Osteoblast (primary cell): ENCODE data around the gene ATP2C1. TPM values are rescaled to one million over a fixed set of nuclear protein-coding genes. Genes with fewer than 3 reads are reported as not detected.

ENCODE experiments used
- DNase-seq: peaks from one replicate; pipeline ENCODE4 v3.0.0; 2011; ENCODE audit warnings: low spot score, mixed read lengths; ENCODE audit not compliant: insufficient read length; ENCODE audit errors: missing footprints
- H2AFZ ChIP-seq: 2 replicates; pipeline ENCODE4 v1.6.0; 2011; ENCODE audit warnings: mild to moderate bottlenecking, low read length
- H3K27ac ChIP-seq: 2 replicates; pipeline ENCODE4 v1.5.1; 2011; ENCODE audit warnings: mild to moderate bottlenecking, low read depth, low read length, moderate library complexity
- H3K27me3 ChIP-seq: 2 replicates; pipeline ENCODE4 v1.6.0; 2012; ENCODE audit warnings: mild to moderate bottlenecking, control low read depth, inconsistent platforms, low read length, moderate library complexity; ENCODE audit not compliant: insufficient read depth
- H3K36me3 ChIP-seq: 2 replicates; pipeline ENCODE4 v1.5.1; 2011; ENCODE audit warnings: mild to moderate bottlenecking, low read length, control low read depth, moderate library complexity; ENCODE audit not compliant: insufficient read depth
- H3K4me1 ChIP-seq: 2 replicates; pipeline ENCODE4 v1.5.1; 2011; ENCODE audit warnings: mild to moderate bottlenecking, low read length, control low read depth, moderate library complexity; ENCODE audit not compliant: insufficient read depth
- H3K4me2 ChIP-seq: 2 replicates; pipeline ENCODE4 v1.6.0; 2011; ENCODE audit warnings: mild to moderate bottlenecking, low read length; ENCODE audit not compliant: insufficient read depth
- H3K4me3 ChIP-seq: fragments of 200-600 bp; sonication (generic); 3 replicates; pipeline ENCODE4 v1.5.1; 2012; ENCODE audit warnings: mild to moderate bottlenecking, low read length, inconsistent platforms; ENCODE audit not compliant: insufficient read depth
- H3K79me2 ChIP-seq: 2 replicates; pipeline ENCODE4 v1.6.0; 2012; ENCODE audit warnings: mild to moderate bottlenecking, low read length, control low read depth, inconsistent platforms; ENCODE audit not compliant: insufficient read depth
- H3K9me3 ChIP-seq: 2 replicates; pipeline ENCODE4 v1.5.1; 2011; ENCODE audit warnings: low read depth, low read length, control low read depth
- H4K20me1 ChIP-seq: 2 replicates; pipeline ENCODE4 v1.6.0; 2012; ENCODE audit warnings: mild to moderate bottlenecking, low read length, control low read depth; ENCODE audit not compliant: insufficient read depth
- small RNA-seq: library from RNA; depleted of rRNA; stranded (forward); fragments of <200 nt; gene quantifications from one replicate; pipeline ENCODE3, GENCODE V24; 2012
- total RNA-seq: library from RNA; depleted of rRNA; stranded (reverse); fragments of >200 nt; gene quantifications from 2 replicates; pipeline ENCODE4 v1.2.3, GENCODE V29; 2012
- TF ChIP-seq, protein P1 (sequence below): IDR thresholded peaks from 2 replicates; pipeline ENCODE4 v1.5.1; 2011; ENCODE audit warnings: mild to moderate bottlenecking, low read depth, low read length, moderate library complexity; ENCODE audit errors: extremely low read depth

ATP2C1 gene
- total RNA-seq, 1 donor = 99.5 TPM

DNA sequence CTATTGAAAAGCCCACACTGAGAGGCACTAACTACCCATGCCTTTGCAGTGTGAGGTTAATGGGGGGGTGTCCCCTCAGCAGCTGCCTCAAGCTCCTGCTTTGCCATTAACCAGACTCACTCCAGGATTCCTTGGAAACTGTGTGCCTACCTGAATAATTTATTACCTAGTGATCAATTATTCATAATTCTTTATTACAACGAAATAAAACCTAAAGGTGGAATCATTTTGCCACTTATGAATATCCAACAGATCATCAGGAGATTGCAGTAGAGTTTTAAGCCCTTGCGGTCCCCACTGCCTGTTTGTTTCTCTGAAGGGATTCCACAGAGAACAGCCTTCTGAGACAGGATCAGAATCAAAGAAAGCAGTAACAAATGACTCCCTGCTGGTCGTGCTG is 156.1 kb downstream of the ATP2C1 start:
- H4K20me1 ChIP-seq = no peaks in the 10 kb centered on the region
- no peak overlapping the region for H2AFZ ChIP-seq
- no peaks in the 10 kb centered on the region for H3K4me1 ChIP-seq
- no peaks in the 10 kb centered on the region for H3K36me3 ChIP-seq
- H3K4me3 ChIP-seq = no peak overlapping the region
- H3K27me3 ChIP-seq = no peaks in the 10 kb centered on the region
- DNase-seq = no peak
- no peak overlapping the region for H3K27ac ChIP-seq
- no peak overlapping the region for H3K4me2 ChIP-seq
- TF ChIP-seq, protein P1, sequence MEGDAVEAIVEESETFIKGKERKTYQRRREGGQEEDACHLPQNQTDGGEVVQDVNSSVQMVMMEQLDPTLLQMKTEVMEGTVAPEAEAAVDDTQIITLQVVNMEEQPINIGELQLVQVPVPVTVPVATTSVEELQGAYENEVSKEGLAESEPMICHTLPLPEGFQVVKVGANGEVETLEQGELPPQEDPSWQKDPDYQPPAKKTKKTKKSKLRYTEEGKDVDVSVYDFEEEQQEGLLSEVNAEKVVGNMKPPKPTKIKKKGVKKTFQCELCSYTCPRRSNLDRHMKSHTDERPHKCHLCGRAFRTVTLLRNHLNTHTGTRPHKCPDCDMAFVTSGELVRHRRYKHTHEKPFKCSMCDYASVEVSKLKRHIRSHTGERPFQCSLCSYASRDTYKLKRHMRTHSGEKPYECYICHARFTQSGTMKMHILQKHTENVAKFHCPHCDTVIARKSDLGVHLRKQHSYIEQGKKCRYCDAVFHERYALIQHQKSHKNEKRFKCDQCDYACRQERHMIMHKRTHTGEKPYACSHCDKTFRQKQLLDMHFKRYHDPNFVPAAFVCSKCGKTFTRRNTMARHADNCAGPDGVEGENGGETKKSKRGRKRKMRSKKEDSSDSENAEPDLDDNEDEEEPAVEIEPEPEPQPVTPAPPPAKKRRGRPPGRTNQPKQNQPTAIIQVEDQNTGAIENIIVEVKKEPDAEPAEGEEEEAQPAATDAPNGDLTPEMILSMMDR = no peak
- H3K9me3 ChIP-seq = no peaks in the 10 kb centered on the region
- H3K79me2 ChIP-seq = no peaks in the 10 kb centered on the region

GRCh38 chr3:131053043-131053859 is 159.4 kb downstream of the ATP2C1 start:
- no peak overlapping the region for H3K4me2 ChIP-seq
- H2AFZ ChIP-seq = no peak overlapping the region
- no peaks in the 10 kb centered on the region for H3K36me3 ChIP-seq
- TF ChIP-seq, protein P1 = peak; percentile 42
- H3K4me3 ChIP-seq = no peak overlapping the region
- H3K9me3 ChIP-seq = no peaks in the 10 kb centered on the region
- H3K27me3 ChIP-seq = no peaks in the 10 kb centered on the region
- H3K4me1 ChIP-seq = no peaks in the 10 kb centered on the region
- DNase-seq = no peak
- H3K27ac ChIP-seq = no peak overlapping the region
- H4K20me1 ChIP-seq = no peaks in the 10 kb centered on the region
- H3K79me2 ChIP-seq = no peaks in the 10 kb centered on the region

Small RNAs within 50 kb of the gene (small RNA-seq; reads per million reads assigned to genes)
- gene RF00019 = not detected

Other genes with a start within 250 kb of the ATP2C1 start
- 30.4 and 35.5 TPM in 2 replicates for gene PIK3R4, start 147.3 kb upstream of the ATP2C1 start, total RNA-seq
- 9.8 and 12.1 TPM in 2 replicates for gene ASTE1, start 132.7 kb downstream of the ATP2C1 start, total RNA-seq
- 14.5 and 20.9 TPM in 2 replicates for gene NEK11, start 132.8 kb downstream of the ATP2C1 start, total RNA-seq